H1 (cell line): ENCODE measurements around the gene SHROOM3.

Experiments
- RFX5 ChIP-seq: IDR thresholded peaks from 2 replicates; pipeline ENCODE4 v1.6.1; 2011; ENCODE audit warnings: low read depth, low read length, improper control_type of control experiment, borderline replicate concordance
- TF ChIP-seq, protein P1 (sequence below), 3 experiments: IDR thresholded peaks; 1 replicate in 2 of 3; 2 replicates in 1 of 3; pipeline versions ENCODE4 v1.5.1 to v1.6.1; 2011; ENCODE audit warnings: low read length in 3 of 3, mild to moderate bottlenecking in 3 of 3, inconsistent platforms in 2 of 3, low read depth in 1 of 3, moderate library complexity in 1 of 3; ENCODE audit not compliant: insufficient read depth in 1 of 3; ENCODE audit errors: control extremely low read depth in 1 of 3

DNA sequence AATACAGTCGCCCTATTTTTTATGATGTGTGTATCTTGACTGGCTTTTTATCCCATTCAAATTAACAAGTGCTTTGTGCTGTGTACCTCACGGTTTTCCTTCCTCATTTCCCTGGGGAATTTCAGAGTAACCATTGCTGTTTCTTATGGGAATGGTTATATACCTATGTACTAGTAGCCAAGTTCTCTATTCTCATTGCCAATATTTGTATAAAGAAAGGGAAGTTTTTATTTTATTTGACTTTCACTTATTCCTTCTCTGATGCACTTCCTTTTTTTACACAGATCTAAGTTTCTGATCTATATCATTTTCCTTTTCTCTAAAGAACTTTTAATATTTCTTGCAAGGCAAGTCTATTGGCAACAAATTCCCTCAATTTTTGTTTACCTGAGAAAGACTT is 281.6 kb downstream of the SHROOM3 start:
- no peak for TF ChIP-seq RFX5
- TF ChIP-seq, protein P1, sequence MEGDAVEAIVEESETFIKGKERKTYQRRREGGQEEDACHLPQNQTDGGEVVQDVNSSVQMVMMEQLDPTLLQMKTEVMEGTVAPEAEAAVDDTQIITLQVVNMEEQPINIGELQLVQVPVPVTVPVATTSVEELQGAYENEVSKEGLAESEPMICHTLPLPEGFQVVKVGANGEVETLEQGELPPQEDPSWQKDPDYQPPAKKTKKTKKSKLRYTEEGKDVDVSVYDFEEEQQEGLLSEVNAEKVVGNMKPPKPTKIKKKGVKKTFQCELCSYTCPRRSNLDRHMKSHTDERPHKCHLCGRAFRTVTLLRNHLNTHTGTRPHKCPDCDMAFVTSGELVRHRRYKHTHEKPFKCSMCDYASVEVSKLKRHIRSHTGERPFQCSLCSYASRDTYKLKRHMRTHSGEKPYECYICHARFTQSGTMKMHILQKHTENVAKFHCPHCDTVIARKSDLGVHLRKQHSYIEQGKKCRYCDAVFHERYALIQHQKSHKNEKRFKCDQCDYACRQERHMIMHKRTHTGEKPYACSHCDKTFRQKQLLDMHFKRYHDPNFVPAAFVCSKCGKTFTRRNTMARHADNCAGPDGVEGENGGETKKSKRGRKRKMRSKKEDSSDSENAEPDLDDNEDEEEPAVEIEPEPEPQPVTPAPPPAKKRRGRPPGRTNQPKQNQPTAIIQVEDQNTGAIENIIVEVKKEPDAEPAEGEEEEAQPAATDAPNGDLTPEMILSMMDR (IDR thresholded peaks at IDR 0.05; ENCODE audit: control extremely low read depth in 1 of 3, insufficient read depth in 1 of 3, low read depth in 1 of 3, low read length in 3 of 3): no peak
